Vagina (tissue), 2 donors: Measurements from ENCODE around the gene UBA3. TPM values are rescaled to one million over a fixed set of nuclear protein-coding genes. Genes with fewer than 3 reads are reported as not detected.

ENCODE experiments used
- DNase-seq, 2 donors: peaks; one replicate each; pipeline ENCODE4 v3.0.0-alpha.2; 2017; ENCODE audit errors: extremely low spot score in 2 of 2
- H3K27ac ChIP-seq: fragments of 200-600 bp; sonication (generic); one replicate; pipeline ENCODE4 v1.5.1; 2019
- H3K27me3 ChIP-seq: fragments of 200-600 bp; sonication (generic); one replicate; pipeline ENCODE4 v1.5.1; 2019
- H3K36me3 ChIP-seq, 2 donors: fragments of 200-600 bp; sonication (generic); one replicate each; pipeline ENCODE4 v1.5.1; 2017 to 2019
- H3K4me1 ChIP-seq: fragments of 200-600 bp; sonication (generic); one replicate; pipeline ENCODE4 v1.5.1; 2019
- H3K4me3 ChIP-seq, 2 donors: fragments of 200-600 bp; sonication (generic); 1 replicate in 1 of 2; 2 replicates in 1 of 2; pipeline ENCODE4 v1.5.1; 2016 to 2019
- H3K9me3 ChIP-seq: fragments of 200-600 bp; sonication (generic); one replicate; pipeline ENCODE4 v1.5.1; 2019
- POLR2A ChIP-seq, 2 donors: fragments of 450-650 bp; IDR thresholded peaks; one replicate each; pipeline ENCODE4 v1.6.1; 2017; ENCODE audit warnings: antibody characterized with exemption in 2 of 2, mild to moderate bottlenecking in 2 of 2, moderate library complexity in 2 of 2
- POLR2AphosphoS5 ChIP-seq, 2 donors: sonication (generic); formaldehyde crosslinking; IDR thresholded peaks; one replicate each; pipeline ENCODE4 v1.9.0; 2017; ENCODE audit warnings: antibody characterized with exemption in 2 of 2, mild to moderate bottlenecking in 2 of 2, low read depth in 1 of 2; ENCODE audit not compliant: insufficient read depth in 1 of 2
- intact Hi-C: fragments of 100-400 bp; cut with DNase I; formaldehyde crosslinking; loops from one replicate; pipeline ENCODE4 v1.15.1; 2023
- total RNA-seq: library from RNA; depleted of rRNA; stranded (reverse); fragments of >200 nt; gene quantifications from one replicate; pipeline ENCODE4 v1.2.3, GENCODE V29; 2016
- TF ChIP-seq, protein P1 (sequence below), 3 experiments: fragments of 450-650 bp in 2 of 3; fragments of 200-600 bp in 1 of 3; sonication (generic) in 1 of 3; IDR thresholded peaks; one replicate each; pipeline ENCODE4 v1.5.1; 2017 to 2019; ENCODE audit warnings: antibody characterized with exemption in 3 of 3, mild to moderate bottlenecking in 2 of 3, moderate library complexity in 2 of 3

Gene UBA3
- total RNA-seq, 1 donor from 2014 or later, result 84.7 TPM

DNA sequence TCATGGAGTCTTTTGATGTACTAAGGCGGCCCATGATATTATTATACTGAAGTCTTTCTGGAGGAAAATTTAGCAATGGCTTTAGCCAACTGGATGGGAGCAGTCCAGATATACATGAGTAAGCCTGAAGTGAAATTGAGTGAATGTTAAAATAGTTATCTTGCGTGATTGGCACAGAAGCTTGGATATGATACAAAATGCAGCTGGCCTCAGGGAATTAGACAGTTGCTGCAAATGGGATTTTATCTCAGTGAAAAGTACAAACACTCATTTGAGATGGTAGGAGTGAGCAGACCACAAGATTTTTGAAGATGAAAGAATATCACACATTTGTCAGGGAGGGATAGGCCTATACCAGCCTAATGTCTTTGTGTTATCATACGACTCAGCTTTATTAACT, 33.4 kb upstream of the UBA3 start:
- H3K4me3 ChIP-seq, result no peak overlapping the region
- intact Hi-C loops, result no loop called here
- no peaks in the 10 kb centered on the region for H3K4me1 ChIP-seq
- no peaks in the 10 kb centered on the region for H3K27me3 ChIP-seq
- no peak overlapping the region for H3K27ac ChIP-seq
- no peak for DNase-seq
- TF ChIP-seq POLR2AphosphoS5 (IDR thresholded peaks at IDR 0.05; ENCODE audit: insufficient read depth in 1 of 2, low read depth in 1 of 2) (no peak), POLR2A (IDR thresholded peaks at IDR 0.05) (no peak)
- TF ChIP-seq, protein P1, sequence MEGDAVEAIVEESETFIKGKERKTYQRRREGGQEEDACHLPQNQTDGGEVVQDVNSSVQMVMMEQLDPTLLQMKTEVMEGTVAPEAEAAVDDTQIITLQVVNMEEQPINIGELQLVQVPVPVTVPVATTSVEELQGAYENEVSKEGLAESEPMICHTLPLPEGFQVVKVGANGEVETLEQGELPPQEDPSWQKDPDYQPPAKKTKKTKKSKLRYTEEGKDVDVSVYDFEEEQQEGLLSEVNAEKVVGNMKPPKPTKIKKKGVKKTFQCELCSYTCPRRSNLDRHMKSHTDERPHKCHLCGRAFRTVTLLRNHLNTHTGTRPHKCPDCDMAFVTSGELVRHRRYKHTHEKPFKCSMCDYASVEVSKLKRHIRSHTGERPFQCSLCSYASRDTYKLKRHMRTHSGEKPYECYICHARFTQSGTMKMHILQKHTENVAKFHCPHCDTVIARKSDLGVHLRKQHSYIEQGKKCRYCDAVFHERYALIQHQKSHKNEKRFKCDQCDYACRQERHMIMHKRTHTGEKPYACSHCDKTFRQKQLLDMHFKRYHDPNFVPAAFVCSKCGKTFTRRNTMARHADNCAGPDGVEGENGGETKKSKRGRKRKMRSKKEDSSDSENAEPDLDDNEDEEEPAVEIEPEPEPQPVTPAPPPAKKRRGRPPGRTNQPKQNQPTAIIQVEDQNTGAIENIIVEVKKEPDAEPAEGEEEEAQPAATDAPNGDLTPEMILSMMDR (IDR thresholded peaks at IDR 0.05), result no peak
- no peaks in the 10 kb centered on the region for H3K36me3 ChIP-seq
- no peaks in the 10 kb centered on the region for H3K9me3 ChIP-seq

DNA sequence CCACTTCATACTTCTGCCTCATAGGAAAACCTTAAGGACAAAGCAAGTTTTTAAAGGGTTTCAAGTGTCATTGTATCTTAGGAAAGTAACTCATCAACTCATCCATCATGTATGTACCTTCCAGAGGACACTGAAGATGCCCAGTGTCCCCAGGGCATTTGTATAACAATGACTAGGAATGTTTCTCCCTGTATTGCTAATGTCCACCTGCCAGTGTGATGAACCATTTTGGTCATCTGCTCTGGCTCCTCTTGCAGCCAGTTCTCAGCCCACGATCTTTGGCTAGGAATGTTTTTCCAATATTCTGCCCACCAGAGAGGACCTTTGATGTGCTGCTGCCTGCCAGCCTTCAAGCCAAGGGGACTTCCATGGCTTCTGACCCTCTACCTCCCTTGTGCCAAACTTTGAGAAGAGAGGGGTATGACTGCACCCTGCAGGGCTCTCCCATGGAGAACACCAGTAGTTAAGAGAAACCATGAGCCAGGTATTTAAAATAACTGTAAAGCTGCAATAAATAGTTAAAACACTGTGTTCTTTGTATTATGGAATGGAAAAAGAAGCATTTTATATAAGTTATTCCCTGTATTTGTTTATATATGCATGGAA, 30.9 kb upstream of the UBA3 start:
- intact Hi-C loops, result no loop called here
- Histone ChIP-seq H3K27me3 (no peaks in the 10 kb centered on the region), H3K9me3 (no peaks in the 10 kb centered on the region), H3K4me3 (no peak overlapping the region), H3K36me3 (no peaks in the 10 kb centered on the region), H3K27ac (no peak overlapping the region), H3K4me1 (peaks cover 6% of the 10 kb centered on the region)
- DNase-seq, result no peak
- TF ChIP-seq, protein P1 (IDR thresholded peaks at IDR 0.05), result no peak
- no peak for TF ChIP-seq POLR2A (IDR thresholded peaks at IDR 0.05)
- TF ChIP-seq POLR2AphosphoS5 (IDR thresholded peaks at IDR 0.05; ENCODE audit: insufficient read depth in 1 of 2, low read depth in 1 of 2), result no peak

DNA sequence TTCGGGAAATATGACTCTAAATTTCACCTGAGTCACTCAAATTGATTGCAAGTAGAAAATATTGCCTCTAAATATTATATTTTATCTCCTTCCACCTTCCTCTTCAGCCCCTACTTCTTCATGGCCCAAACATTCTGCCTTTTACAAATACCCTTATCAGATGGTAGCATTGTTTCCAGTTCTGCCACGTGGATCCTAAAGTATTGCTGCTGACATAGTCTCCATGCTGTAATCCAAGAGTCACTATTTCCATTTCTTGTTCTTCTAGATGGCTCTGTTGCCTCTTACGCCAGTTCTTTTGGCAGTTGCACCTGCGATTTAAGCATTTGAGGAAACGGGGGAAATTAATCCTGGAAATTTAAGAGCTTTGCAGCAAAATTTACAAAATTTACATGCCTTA, 28.6 kb upstream of the UBA3 start:
- Histone ChIP-seq H3K27me3 (no peaks in the 10 kb centered on the region), H3K4me3 (no peak overlapping the region), H3K9me3 (no peaks in the 10 kb centered on the region), H3K27ac (no peak overlapping the region), H3K36me3 (peaks cover 0 to 6% of the 10 kb centered on the region in 2 donors), H3K4me1 (peaks cover 24% of the 10 kb centered on the region)
- intact Hi-C loops, result no loop called here
- no peak for DNase-seq
- TF ChIP-seq POLR2AphosphoS5 (IDR thresholded peaks at IDR 0.05; ENCODE audit: insufficient read depth in 1 of 2, low read depth in 1 of 2) (no peak), POLR2A (IDR thresholded peaks at IDR 0.05) (no peak)
- TF ChIP-seq, protein P1 (IDR thresholded peaks at IDR 0.05), result no peak

DNA sequence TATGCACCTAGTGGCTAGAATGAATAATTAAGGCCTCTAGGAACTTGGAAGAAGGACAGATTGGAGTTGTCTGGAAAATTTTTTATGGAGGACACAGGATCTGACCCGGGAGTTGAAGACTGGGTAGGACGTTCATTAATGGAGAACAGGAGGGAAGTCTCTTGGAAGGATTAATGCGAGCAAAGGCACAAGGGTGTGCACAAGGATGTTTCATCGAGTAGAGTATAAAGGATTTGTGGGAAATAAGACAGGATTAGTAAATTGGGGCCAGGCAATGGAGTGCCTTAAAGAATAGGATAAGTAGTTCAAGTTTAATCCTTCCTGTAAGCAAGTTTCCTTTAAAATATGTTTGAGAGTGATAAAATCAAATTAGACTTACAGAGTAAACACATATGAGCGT, 27.7 kb upstream of the UBA3 start:
- intact Hi-C loops, result no loop called here
- no peak for DNase-seq
- Histone ChIP-seq H3K4me3 (no peak overlapping the region), H3K9me3 (no peaks in the 10 kb centered on the region), H3K27ac (no peak overlapping the region), H3K36me3 (peaks cover 0 to 16% of the 10 kb centered on the region in 2 donors), H3K27me3 (no peaks in the 10 kb centered on the region), H3K4me1 (peaks cover 24% of the 10 kb centered on the region)
- TF ChIP-seq POLR2A (IDR thresholded peaks at IDR 0.05) (no peak), POLR2AphosphoS5 (IDR thresholded peaks at IDR 0.05; ENCODE audit: insufficient read depth in 1 of 2, low read depth in 1 of 2) (no peak)
- TF ChIP-seq, protein P1 (IDR thresholded peaks at IDR 0.05), result no peak

DNA sequence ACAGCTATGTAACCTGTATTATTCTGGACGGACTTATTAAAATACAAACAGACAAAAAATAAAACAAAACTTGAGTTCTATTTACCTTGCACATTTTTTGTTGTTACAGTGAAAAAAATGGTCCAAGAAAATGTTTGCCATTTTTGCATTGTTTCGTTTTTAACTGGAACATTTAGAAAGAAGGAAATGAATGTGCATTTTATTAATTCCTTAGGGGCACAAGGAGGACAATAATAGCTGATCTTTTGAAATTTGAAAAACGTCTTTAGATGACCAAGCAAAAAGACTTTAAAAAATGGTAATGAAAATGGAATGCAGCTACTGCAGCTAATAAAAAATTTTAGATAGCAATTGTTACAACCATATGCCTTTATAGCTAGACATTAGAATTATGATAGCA, 25.2 kb upstream of the UBA3 start:
- TF ChIP-seq POLR2AphosphoS5 (IDR thresholded peaks at IDR 0.05; ENCODE audit: insufficient read depth in 1 of 2, low read depth in 1 of 2) (no peak), POLR2A (IDR thresholded peaks at IDR 0.05) (no peak)
- TF ChIP-seq, protein P1 (IDR thresholded peaks at IDR 0.05), result no peak
- DNase-seq, result no peak
- Histone ChIP-seq H3K27ac (no peak overlapping the region), H3K27me3 (no peaks in the 10 kb centered on the region), H3K4me3 (no peak overlapping the region), H3K4me1 (peaks cover 24% of the 10 kb centered on the region), H3K9me3 (no peaks in the 10 kb centered on the region), H3K36me3 (peaks cover 0 to 27% of the 10 kb centered on the region in 2 donors)
- intact Hi-C loops, result no loop called here
